Mucosa of descending colon (tissue), 3 donors: ENCODE measurements around the gene BCAR3. TPM values are rescaled to one million over a fixed set of nuclear protein-coding genes. Genes with fewer than 3 reads are reported as not detected.

Source experiments
- ATAC-seq: fragments of 200-7000 bp; cut with Tn5 transposase; one replicate; pipeline ENCODE4 v1.9.1; 2020; ENCODE audit warnings: mild to moderate bottlenecking, moderate library complexity
- DNase-seq, 3 donors: peaks; one replicate each; pipeline ENCODE4 v3.0.0-alpha.2; 2020
- H3K36me3 ChIP-seq: fragments of 200-600 bp; one replicate; pipeline ENCODE4 v1.8.0; 2021; ENCODE audit warnings: low read depth, mild to moderate bottlenecking
- H3K4me1 ChIP-seq: fragments of 200-600 bp; one replicate; pipeline ENCODE4 v1.8.0; 2021; ENCODE audit warnings: low read depth, mild to moderate bottlenecking
- H3K4me3 ChIP-seq: fragments of 200-600 bp; one replicate; pipeline ENCODE4 v1.8.0; 2021; ENCODE audit warnings: mild to moderate bottlenecking
- H3K9me3 ChIP-seq: fragments of 200-600 bp; one replicate; pipeline ENCODE4 v1.8.0; 2021; ENCODE audit warnings: mild to moderate bottlenecking
- CTCF ChIP-seq: fragments of 200-600 bp; IDR thresholded peaks from one replicate; pipeline ENCODE4 v1.8.0; 2022; ENCODE audit warnings: antibody characterized with exemption, mild to moderate bottlenecking
- intact Hi-C, 2 donors: fragments of 100-400 bp; cut with DNase I in 1 of 2; cut with micrococcal nuclease in 1 of 2; formaldehyde crosslinking; loops; one replicate each; pipeline versions ENCODE4 v1.11.0 to v1.11.1; 2022; cut with DNase I, micrococcal nuclease
- total RNA-seq, 3 donors: library from RNA; stranded (reverse); fragmentation: NEBNext Ultra II Directional in 2 of 3; extraction: Animal tissue kit (Norgen Biotek cat#: 25700) in 2 of 3; gene quantifications; one replicate each; pipeline versions ENCODE4 v1.2.1 to v1.2.4, GENCODE V29; 2021 to 2023
- donor health status: DM: no; HTN: no; CAD: no; lungs with moderate emphysema.
- donor health status: DM: no; HTN: no; CAD: no.
- donor health status: DM: no; HTN: yes; CAD: no.

BCAR3 gene
- total RNA-seq, 3 donors from 2014 or later, result 37.2 to 73.7 (median 54.3) TPM

- Histone ChIP-seq H3K36me3 (no peaks in the 10 kb centered on the region), H3K4me3 (no peak overlapping the region), H3K9me3 (no peaks in the 10 kb centered on the region), H3K4me1 (no peaks in the 10 kb centered on the region)
- TF ChIP-seq CTCF, result no peak
- ATAC-seq (no peak), DNase-seq (no peak)
- intact Hi-C loops, result no loop called here
Measured at GRCh38 chr1:93723733-93724270, 42.2 kb upstream of the BCAR3 start.

GRCh38 chr1:93723110-93723509 is 41.5 kb upstream of the BCAR3 start:
- H3K4me1 ChIP-seq, result no peaks in the 10 kb centered on the region
- intact Hi-C loops, result no loop called here
- H3K4me3 ChIP-seq, result no peak overlapping the region
- DNase-seq (no peak), ATAC-seq (no peak)
- no peak for TF ChIP-seq CTCF
- H3K36me3 ChIP-seq, result no peaks in the 10 kb centered on the region
- H3K9me3 ChIP-seq, result no peaks in the 10 kb centered on the region

- intact Hi-C loops, result no loop called here
- H3K9me3 ChIP-seq, result no peaks in the 10 kb centered on the region
- no peak for ATAC-seq
- H3K4me1 ChIP-seq, result no peaks in the 10 kb centered on the region
- TF ChIP-seq CTCF, result no peak
- H3K36me3 ChIP-seq, result no peaks in the 10 kb centered on the region
- H3K4me3 ChIP-seq, result no peak overlapping the region
- DNase-seq, result no peak
Measured at GRCh38 chr1:93722081-93723031, 40.7 kb upstream of the BCAR3 start.

GRCh38 chr1:93720956-93721626 is 39.5 kb upstream of the BCAR3 start:
- Histone ChIP-seq H3K4me3 (no peak overlapping the region), H3K36me3 (no peaks in the 10 kb centered on the region), H3K9me3 (no peaks in the 10 kb centered on the region), H3K4me1 (no peaks in the 10 kb centered on the region)
- DNase-seq (no peak), ATAC-seq (no peak)
- intact Hi-C loops, result no loop called here
- no peak for TF ChIP-seq CTCF

GRCh38 chr1:93717640-93718039 is 36.0 kb upstream of the BCAR3 start:
- Histone ChIP-seq H3K4me1 (no peaks in the 10 kb centered on the region), H3K4me3 (no peak overlapping the region), H3K9me3 (no peaks in the 10 kb centered on the region), H3K36me3 (no peaks in the 10 kb centered on the region)
- TF ChIP-seq CTCF, result no peak
- ATAC-seq (no peak), DNase-seq (no peak)
- intact Hi-C loops, result no loop called here
